MV-4-11 (cell line): ENCODE results near the gene GGA3.
"Not testable (repeated sequence)": the region's sequence is repeated elsewhere in the genome, so short reads cannot be mapped to it uniquely, and the experiment has no call there.

Experiments used
- DNase-seq: peaks from one replicate; lab custom pipeline; 2025; lab: John Stamatoyannopoulos, UW

Gene GGA3

GRCh38 chr17:75219815-75220214, 41.6 kb downstream of the GGA3 start:
- no peak for DNase-seq

- no peak for DNase-seq
These were observed 43.3 kb downstream of the GGA3 start for GRCh38 chr17:75218131-75218530.

DNA sequence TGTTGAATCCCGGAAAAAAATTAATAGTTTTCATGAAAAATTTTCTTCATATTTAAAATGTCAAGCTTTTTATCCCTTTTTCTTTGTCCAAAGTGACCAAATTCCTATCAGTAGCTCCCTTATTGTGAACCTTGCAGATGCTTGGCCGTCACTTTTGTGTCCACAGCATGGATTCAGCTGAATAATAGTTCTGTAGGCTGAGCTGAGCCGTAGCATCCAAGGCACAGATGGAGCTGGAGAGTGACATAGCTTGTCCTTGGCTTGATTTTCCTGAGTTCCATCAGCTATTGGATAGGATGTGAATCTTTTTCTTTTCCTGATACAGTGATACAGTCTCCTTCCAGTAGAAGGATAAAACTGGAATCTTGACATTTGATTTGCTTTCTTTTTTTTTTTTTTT, 52.3 kb downstream of the GGA3 start:
- no peak for DNase-seq

DNA sequence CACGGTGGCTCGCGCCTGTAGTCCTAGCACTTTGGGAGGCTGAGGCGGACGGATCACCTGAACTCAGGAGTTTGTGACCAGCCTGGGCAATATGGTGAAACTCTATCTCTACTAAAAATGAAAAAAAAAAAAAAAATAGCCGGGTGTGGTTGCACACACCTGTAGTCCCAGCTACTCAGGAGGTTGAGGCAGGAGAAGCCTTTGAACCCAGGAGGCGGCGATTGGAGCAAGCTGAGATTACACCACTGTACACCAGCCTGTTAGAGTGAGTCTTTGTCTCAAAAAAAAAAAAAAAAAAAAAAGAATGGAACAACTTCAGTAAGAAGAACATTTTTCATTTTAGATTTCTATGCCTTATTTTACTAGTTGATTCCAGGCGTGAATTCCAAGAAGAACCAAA, 53.2 kb downstream of the GGA3 start:
- no peak for DNase-seq

GRCh38 chr17:75207760-75208159, 53.6 kb downstream of the GGA3 start:
- peak; percentile 42 for DNase-seq

- not testable (repeated sequence) for DNase-seq
These were observed 54.4 kb downstream of the GGA3 start for GRCh38 chr17:75207050-75207407.

- DNase-seq, result no peak
These were observed 55.6 kb downstream of the GGA3 start for GRCh38 chr17:75205793-75206163.

DNA sequence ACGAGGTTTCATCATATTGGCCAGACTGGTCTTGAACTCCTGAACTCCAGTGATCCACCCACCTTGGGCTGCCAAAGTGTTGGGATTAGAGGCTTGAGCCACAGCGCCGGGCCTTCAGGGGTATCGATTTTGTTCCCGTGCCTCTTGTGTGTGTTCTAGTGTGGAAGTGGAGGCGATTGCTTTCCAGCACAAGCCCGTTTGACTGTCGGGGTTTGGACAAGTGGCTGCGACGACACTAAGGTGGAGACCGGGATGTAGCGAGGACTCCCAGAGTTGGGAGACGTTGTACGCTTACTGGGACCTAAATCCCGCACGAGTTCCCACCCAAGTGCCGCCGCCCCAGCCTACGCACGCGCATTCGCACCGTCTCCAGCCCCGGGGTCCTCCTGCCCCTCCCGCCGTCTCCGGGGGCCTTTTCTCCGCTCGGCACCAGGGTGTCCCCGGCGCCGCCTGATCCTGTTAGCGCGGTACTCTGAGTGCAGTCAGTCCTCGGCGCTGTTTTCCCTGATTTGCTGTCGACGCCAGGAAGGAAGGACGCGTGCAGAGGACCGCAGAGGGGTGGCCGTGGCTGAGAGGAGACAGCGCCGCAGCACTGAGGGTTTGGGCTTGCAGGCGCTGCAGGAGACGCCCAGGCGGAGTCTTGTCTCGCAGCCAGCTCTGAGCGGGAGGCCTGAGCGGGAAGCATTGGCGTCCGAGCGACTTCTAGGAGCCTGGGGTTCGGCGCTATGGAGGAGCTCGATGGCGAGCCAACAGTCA, 56.2 kb downstream of the GGA3 start, which contains the start of gene NUP85:
NUP85 (plus strand) TSS at position 643 of the 756 bp plus-strand sequence; CDS start at position 726, 83 bp downstream.
- DNase-seq, result peak; percentile 87

DNA sequence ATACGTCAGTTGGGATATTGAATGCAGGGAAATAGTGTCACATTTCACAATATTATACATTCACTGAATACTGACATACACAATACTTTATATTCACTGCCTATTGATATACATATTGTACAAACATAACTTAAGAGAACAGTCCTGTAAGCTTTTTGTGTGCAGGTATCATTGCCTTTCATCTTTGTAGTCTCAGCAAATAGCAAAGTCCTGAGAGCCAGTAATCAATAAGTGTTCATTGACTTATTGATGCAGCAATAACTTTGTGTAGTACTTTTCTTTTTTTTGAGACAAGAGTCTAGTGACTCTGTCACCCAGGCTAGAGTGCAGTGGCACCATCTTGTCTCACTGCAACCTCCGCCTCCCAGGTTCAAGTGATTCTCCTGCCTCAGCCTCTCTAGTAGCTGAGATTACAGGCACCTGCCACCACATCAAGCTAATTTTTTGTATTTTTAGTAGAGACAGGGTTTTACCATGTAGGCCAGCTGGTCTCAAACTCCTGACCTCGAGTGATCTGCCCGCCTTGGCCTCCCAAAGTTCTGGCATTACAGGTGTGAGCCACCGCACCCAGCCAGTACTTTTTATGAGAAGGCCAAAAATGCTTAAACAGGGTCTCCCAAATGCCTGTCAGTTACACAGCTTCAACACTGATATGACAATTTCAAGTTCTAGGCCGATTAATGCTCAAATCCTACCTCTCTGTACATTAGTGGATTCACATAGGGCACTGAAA, 61.4 kb downstream of the GGA3 start:
- DNase-seq, result no peak

DNA sequence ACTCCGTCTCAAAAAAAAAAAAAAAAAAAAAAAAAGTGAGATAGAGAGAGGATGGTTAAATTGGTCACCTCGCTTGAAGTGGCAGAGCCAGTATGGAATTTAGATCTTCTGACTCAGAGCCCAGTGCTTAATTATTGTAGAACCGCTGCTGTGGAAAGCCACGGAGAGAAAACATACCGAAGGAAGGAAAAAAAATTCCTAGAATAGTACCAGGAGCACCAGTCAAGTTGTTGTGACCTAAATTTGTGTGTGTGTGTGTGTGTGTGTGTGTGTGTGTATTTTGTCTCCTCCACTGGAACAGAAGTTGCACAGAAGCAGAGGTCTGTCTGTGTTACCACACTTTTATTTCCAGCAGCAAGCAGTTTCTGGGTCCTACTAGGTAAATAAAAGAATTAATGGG, 66.5 kb downstream of the GGA3 start:
- no peak for DNase-seq

DNA sequence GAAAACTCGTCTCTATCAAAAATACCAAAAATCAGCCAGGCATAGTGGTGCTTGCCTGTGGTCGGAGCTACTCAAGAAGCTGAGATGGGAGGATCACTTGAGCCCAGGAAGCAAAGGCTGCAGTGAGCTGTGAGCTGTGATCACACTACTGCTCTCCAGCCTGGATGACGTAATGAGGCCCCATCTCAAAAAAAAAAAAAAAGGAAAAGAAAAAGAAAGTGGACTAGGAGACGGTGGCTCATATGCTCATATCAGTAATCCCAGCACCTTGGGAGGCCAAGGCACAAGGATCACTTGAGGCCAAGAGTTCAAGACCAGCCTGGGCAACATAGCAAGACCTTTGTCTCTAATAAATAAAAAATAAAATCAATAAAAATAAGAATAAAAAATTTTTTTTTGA, 69.8 kb downstream of the GGA3 start:
- DNase-seq, result peak; percentile 80

- no peak for DNase-seq
These were observed 72.8 kb downstream of the GGA3 start for GRCh38 chr17:75188614-75189013.
